GM18951 (cell line): ENCODE results near the gene HEPACAM2.

Source experiments
- POLR2A ChIP-seq: IDR thresholded peaks from 4 replicates; pipeline ENCODE4 v1.6.1; 2011; ENCODE audit warnings: mild to moderate bottlenecking; ENCODE audit not compliant: insufficient read length, insufficient read depth; ENCODE audit errors: extremely low read depth
- in situ Hi-C: fragments of 300-500 bp; cut with MboI; formaldehyde crosslinking; loops from one replicate; pipeline ENCODE4 v1.12.0; 2022; ENCODE audit warnings: low sequenced_read_pairs, mixed read lengths, inconsistent platforms; ENCODE audit not compliant: unreplicated experiment

HEPACAM2 gene

GRCh38 chr7:93148144-93148543, 78.1 kb downstream of the HEPACAM2 start, which contains the start of gene SAMD9L:
TSS of gene SAMD9L (minus strand) at chr7:93148385. CDS start at chr7:93135971, 12,414 bp downstream.
- in situ Hi-C loops: no loop called here
- TF ChIP-seq POLR2A: no peak

- in situ Hi-C loops: no loop called here
- TF ChIP-seq POLR2A: peak; percentile 40
Measured at GRCh38 chr7:93147363-93147762, 78.9 kb downstream of the HEPACAM2 start.

GRCh38 chr7:93146472-93147141, 79.7 kb downstream of the HEPACAM2 start:
- no peak for TF ChIP-seq POLR2A
- in situ Hi-C loops: no loop called here

GRCh38 chr7:93146036-93146435, 80.2 kb downstream of the HEPACAM2 start:
- no peak for TF ChIP-seq POLR2A
- in situ Hi-C loops: no loop called here

- in situ Hi-C loops: no loop called here
- no peak for TF ChIP-seq POLR2A
Measured at GRCh38 chr7:93145354-93145753, 80.9 kb downstream of the HEPACAM2 start.

- TF ChIP-seq POLR2A: no peak
- in situ Hi-C loops: no loop called here
Measured at GRCh38 chr7:93142127-93142526, 84.1 kb downstream of the HEPACAM2 start.

- TF ChIP-seq POLR2A: no peak
- in situ Hi-C loops: no loop called here
Measured at GRCh38 chr7:93140582-93141191, 85.6 kb downstream of the HEPACAM2 start.

GRCh38 chr7:93138576-93138975, 87.7 kb downstream of the HEPACAM2 start:
- in situ Hi-C loops: no loop called here
- TF ChIP-seq POLR2A: no peak
